OCI-LY1 (cell line): ENCODE results near the gene HNRNPLL.

Source experiments
- EZH2 ChIP-seq: fragments of 200-600 bp; sonication (generic), shearing (Covaris generic); IDR thresholded peaks from 2 replicates; pipeline ENCODE4 v1.8.0; 2017; ENCODE audit warnings: borderline replicate concordance, mixed run types, mild to moderate bottlenecking, antibody characterized with exemption, low read length, moderate library complexity, mixed read lengths
- TF ChIP-seq, protein P1 (sequence below): fragments of 200-600 bp; sonication (generic), shearing (Covaris generic); IDR thresholded peaks from 2 replicates; pipeline ENCODE4 v1.5.1; 2017; ENCODE audit warnings: mild to moderate bottlenecking, antibody characterized with exemption, low read length, moderate library complexity, mixed read lengths

DNA sequence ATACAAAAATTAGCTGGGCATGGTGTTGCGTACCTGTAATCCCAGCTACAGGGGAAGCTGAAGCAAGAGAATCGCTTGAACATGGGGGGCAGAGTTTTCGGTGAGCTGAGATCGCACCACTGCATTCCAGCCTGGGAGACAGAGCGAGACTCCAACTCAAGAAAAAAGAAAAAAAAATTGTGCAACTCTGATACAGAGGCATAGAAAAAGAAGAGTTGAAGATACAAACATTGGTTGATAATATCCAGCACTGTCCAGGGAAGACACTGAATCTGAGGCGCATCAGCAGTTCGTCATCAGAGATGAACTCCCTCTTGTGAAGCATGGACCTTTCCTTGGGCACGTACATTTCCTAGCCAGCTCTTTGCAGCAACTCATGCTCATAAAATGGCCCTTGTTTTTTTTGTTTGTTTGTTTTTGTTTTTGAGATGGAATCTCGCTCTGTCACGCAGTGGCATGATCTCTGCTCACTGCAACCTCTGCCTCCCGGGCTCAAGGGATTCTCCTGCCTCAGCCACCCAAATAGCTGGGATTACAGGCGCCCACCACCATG is 46.5 kb upstream of the HNRNPLL start:
- TF ChIP-seq, protein P1, sequence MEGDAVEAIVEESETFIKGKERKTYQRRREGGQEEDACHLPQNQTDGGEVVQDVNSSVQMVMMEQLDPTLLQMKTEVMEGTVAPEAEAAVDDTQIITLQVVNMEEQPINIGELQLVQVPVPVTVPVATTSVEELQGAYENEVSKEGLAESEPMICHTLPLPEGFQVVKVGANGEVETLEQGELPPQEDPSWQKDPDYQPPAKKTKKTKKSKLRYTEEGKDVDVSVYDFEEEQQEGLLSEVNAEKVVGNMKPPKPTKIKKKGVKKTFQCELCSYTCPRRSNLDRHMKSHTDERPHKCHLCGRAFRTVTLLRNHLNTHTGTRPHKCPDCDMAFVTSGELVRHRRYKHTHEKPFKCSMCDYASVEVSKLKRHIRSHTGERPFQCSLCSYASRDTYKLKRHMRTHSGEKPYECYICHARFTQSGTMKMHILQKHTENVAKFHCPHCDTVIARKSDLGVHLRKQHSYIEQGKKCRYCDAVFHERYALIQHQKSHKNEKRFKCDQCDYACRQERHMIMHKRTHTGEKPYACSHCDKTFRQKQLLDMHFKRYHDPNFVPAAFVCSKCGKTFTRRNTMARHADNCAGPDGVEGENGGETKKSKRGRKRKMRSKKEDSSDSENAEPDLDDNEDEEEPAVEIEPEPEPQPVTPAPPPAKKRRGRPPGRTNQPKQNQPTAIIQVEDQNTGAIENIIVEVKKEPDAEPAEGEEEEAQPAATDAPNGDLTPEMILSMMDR = no peak
- no peak for TF ChIP-seq EZH2
